Common myeloid progenitor, CD34-positive (primary cell): Measurements from ENCODE around the gene CTTNBP2NL.

Experiments used
- CTCF ChIA-PET: fragments of 350-600 bp; sonication (Branson Sonifier 250); formaldehyde crosslinking; loops from one replicate; lab custom pipeline; 2021; ENCODE audit warnings: antibody characterized with exemption; lab: Charles Lee
- POLR2A ChIA-PET: fragments of 350-600 bp; sonication (Branson Sonifier 250); formaldehyde crosslinking; loops from one replicate; lab custom pipeline; 2021; ENCODE audit warnings: antibody characterized with exemption; lab: Charles Lee
- DNase-seq, 3 donors: peaks; one replicate each; pipeline versions ENCODE4 v3.0.0 to v3.0.0-alpha.2; 2013
- H3K27ac ChIP-seq, 2 experiments: 1 replicate in 1 of 2; 2 replicates in 1 of 2; pipeline ENCODE4 v1.7.0; 2013; ENCODE audit warnings: inconsistent platforms in 2 of 2, low read length in 2 of 2, mild to moderate bottlenecking in 2 of 2, low read depth in 1 of 2, moderate library complexity in 1 of 2; ENCODE audit not compliant: severe bottlenecking in 2 of 2, insufficient read depth in 1 of 2, poor library complexity in 1 of 2
- H3K27me3 ChIP-seq, 5 experiments: replicated peaks in 2 of 5; 1 replicate in 3 of 5; 2 replicates in 2 of 5; pipeline versions ENCODE4 v1.6.1 to v1.7.0; 2013; ENCODE audit warnings: low read length in 4 of 5, mild to moderate bottlenecking in 2 of 5, moderate library complexity in 2 of 5, inconsistent platforms in 1 of 5; ENCODE audit not compliant: insufficient read depth in 5 of 5, control insufficient read depth in 4 of 5
- H3K36me3 ChIP-seq, 4 experiments: 1 replicate in 2 of 4; 2 replicates in 2 of 4; pipeline versions ENCODE4 v1.6.1 to v1.7.0; 2013; ENCODE audit warnings: low read length in 3 of 4, control low read depth in 1 of 4, mild to moderate bottlenecking in 1 of 4; ENCODE audit not compliant: control insufficient read depth in 4 of 4, insufficient read depth in 4 of 4
- H3K4me1 ChIP-seq, 4 experiments: 1 replicate in 3 of 4; 2 replicates in 1 of 4; pipeline versions ENCODE4 v1.6.1 to v1.7.1; 2013; ENCODE audit warnings: low read length in 3 of 4, mild to moderate bottlenecking in 3 of 4, control low read depth in 1 of 4, inconsistent platforms in 1 of 4, moderate library complexity in 1 of 4; ENCODE audit not compliant: control insufficient read depth in 4 of 4, insufficient read depth in 4 of 4; ENCODE audit errors: control extremely low read depth in 1 of 4
- H3K4me3 ChIP-seq, 7 experiments: 1 replicate in 4 of 7; 2 replicates in 3 of 7; pipeline versions ENCODE4 v1.5.1 to v1.7.0; 2013; ENCODE audit warnings: mild to moderate bottlenecking in 7 of 7, low read length in 6 of 7, moderate library complexity in 6 of 7, inconsistent platforms in 2 of 7, low read depth in 2 of 7, control low read depth in 1 of 7; ENCODE audit not compliant: insufficient read depth in 4 of 7, control insufficient read depth in 1 of 7; ENCODE audit errors: extremely low read depth in 1 of 7
- H3K9me3 ChIP-seq, 5 experiments: 1 replicate in 4 of 5; 2 replicates in 1 of 5; pipeline versions ENCODE4 v1.6.1 to v1.7.1; 2013; ENCODE audit warnings: low read length in 4 of 5, mild to moderate bottlenecking in 2 of 5, inconsistent platforms in 1 of 5, low read depth in 1 of 5, moderate library complexity in 1 of 5; ENCODE audit not compliant: control insufficient read depth in 4 of 5, insufficient read depth in 2 of 5; ENCODE audit errors: control extremely low read depth in 1 of 5
- WGBS: methylation state at CpG from one replicate; pipeline ENCODE4 v1.1.5; 2013; ENCODE audit not compliant: insufficient coverage; 5-methylcytosine and 5-hydroxymethylcytosine counted together

Gene CTTNBP2NL

GRCh38 chr1:112457955-112458354 is 61.9 kb downstream of the CTTNBP2NL start:
- ChIA-PET POLR2A (no interaction called here), CTCF (interaction anchor here (2.5 to 3.9 kb wide), 2 partner anchors 8 to 67 kb away, joined by 7 to 14 read pairs; no protein-coding TSS in a partner anchor)
- H3K27me3 ChIP-seq = no peaks in the 10 kb centered on the region
- H3K36me3 ChIP-seq = peaks cover 0 to 18% (median 7%) of the 10 kb centered on the region in 4 experiments
- H3K9me3 ChIP-seq = no peaks in the 10 kb centered on the region
- no peak overlapping the region for H3K27ac ChIP-seq
- H3K4me1 ChIP-seq = no peaks in the 10 kb centered on the region
- DNase-seq = no peak
- no peak overlapping the region for H3K4me3 ChIP-seq

DNA sequence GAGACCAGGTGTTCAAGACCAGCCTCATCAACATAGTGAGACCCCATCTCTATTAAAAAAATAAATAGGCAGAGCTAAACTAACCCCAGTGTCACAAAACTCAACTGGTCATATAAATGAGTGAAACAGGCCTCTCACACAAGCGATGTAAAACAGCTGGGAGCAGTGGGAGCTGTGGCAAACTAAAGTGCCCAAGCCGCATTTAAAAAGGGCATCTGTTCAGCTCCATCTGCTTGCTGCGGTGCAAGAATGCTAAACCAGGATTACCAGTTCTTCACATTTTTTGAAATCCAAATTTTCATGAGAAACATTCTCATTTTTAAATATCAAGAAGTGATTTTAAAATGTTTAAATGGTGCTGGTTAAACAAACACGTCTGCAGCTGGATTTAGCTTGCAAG is 62.7 kb downstream of the CTTNBP2NL start:
- no peak overlapping the region for H3K27ac ChIP-seq
- H3K9me3 ChIP-seq = no peaks in the 10 kb centered on the region
- no peaks in the 10 kb centered on the region for H3K27me3 ChIP-seq
- peaks cover 0 to 18% (median 7%) of the 10 kb centered on the region in 4 experiments for H3K36me3 ChIP-seq
- DNase-seq = no peak
- 100% methylated on average over 2 of the region's 4 CpGs for WGBS
- no peaks in the 10 kb centered on the region for H3K4me1 ChIP-seq
- no peak overlapping the region for H3K4me3 ChIP-seq
- CTCF ChIA-PET = interaction anchor here (0.9 to 3.9 kb wide), 3 partner anchors 12 to 249 kb away, joined by 3 to 14 read pairs (median 5); no protein-coding TSS in a partner anchor
- POLR2A ChIA-PET = no interaction called here

DNA sequence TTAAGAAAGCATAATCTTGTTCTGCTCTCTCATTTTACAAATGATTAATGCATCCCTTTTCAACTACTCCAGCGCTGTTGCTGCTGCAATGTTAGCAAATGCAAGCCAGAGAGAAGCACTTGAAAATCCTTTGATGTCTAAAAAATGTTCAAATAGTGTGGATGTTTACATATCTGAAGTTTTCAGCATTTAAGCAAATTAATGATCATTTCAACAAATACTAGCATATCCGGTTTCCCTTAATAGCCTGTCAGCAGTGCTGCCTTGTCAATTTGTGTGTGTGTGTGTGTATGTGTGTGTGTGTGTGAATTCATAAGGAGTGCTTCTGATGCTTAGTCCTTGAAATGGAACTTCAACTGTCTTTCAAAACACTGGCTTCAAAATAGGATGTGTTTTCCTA is 64.6 kb downstream of the CTTNBP2NL start:
- H3K36me3 ChIP-seq = peaks cover 0 to 15% (median 7%) of the 10 kb centered on the region in 4 experiments
- H3K4me1 ChIP-seq = no peaks in the 10 kb centered on the region
- no peak for DNase-seq
- no peak overlapping the region for H3K27ac ChIP-seq
- ChIA-PET CTCF (interaction anchor here (1.6 to 9.7 kb wide), 2 partner anchors 10 to 70 kb away, joined by 4 to 78 read pairs; no protein-coding TSS in a partner anchor), POLR2A (no interaction called here)
- no peaks in the 10 kb centered on the region for H3K27me3 ChIP-seq
- H3K9me3 ChIP-seq = no peaks in the 10 kb centered on the region
- H3K4me3 ChIP-seq = no peak overlapping the region
- WGBS = no CpG with 5 or more reads among the region's 2 CpGs

DNA sequence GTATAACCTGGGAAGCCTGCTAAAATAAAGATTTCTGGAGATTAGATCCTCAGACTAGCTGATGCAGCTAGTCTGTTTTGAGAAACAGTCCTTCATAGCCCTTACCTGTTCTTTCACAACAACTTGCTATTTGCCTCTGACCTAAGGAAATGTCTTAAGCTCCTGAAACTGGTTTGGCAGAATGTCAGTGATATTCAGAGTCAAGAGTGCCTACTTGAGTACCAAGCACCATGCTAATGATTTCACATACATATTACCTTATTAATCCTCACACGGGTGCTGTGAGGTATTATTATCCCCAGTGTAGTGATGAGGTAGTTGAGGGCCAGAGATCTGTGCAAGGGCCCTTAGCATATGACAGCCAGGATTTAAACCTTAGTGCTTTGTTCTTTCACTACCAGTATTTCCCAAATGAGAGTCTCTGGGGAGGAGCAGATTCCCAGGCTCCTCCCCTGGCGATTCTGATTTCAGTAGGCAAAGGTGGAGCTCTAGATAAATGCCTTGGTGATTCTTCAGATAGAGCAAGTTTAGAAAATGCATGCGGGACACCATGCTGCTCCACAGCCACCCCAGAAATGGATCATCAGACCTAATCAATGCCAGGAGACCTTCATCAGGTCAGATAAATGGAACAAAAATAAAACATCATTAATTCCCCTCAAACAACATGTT is 65.3 kb downstream of the CTTNBP2NL start:
- CTCF ChIA-PET = interaction anchor here (0.6 to 9.7 kb wide), 3 partner anchors 10 to 71 kb away, joined by 3 to 78 read pairs (median 4); no protein-coding TSS in a partner anchor
- POLR2A ChIA-PET = no interaction called here

DNA sequence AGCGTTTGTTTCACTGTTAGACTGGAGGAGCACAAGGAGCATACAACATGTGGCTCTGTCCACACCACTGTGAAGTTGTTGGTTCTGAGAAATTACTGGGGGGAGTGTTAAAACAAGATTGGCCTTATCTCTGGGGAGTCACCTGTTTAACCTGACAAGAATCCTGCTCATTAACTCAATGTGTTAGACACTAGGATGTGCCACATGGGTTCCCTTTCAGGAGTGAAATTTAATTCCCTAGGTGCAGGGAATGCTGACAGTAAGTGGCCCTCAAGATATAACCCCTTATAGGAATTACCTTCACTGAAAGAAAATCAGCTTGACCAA is 66.9 kb downstream of the CTTNBP2NL start:
- ChIA-PET CTCF (interaction anchor here (0.7 to 9.7 kb wide), 5 partner anchors 19 to 103 kb away, joined by 3 to 78 read pairs (median 3); no protein-coding TSS in a partner anchor), POLR2A (no interaction called here)
- Histone ChIP-seq H3K9me3 (no peaks in the 10 kb centered on the region), H3K27ac (no peak overlapping the region), H3K36me3 (no peaks in the 10 kb centered on the region), H3K4me1 (peaks cover 0 to 9% (median 7%) of the 10 kb centered on the region in 4 experiments), H3K4me3 (no peak overlapping the region), H3K27me3 (no peaks in the 10 kb centered on the region)
- no CpG with 5 or more reads among the region's 1 CpG for WGBS
- DNase-seq = no peak

More for the DNA sequence above, 65.3 kb downstream of the CTTNBP2NL start:
- no peak for DNase-seq
- WGBS = no CpG with 5 or more reads among the region's 3 CpGs
- H3K36me3 ChIP-seq = peaks cover 0 to 10% (median 5%) of the 10 kb centered on the region in 4 experiments
- peaks cover 0 to 5% (median 1%) of the 10 kb centered on the region in 4 experiments for H3K4me1 ChIP-seq
- H3K4me3 ChIP-seq = no peak overlapping the region
- H3K9me3 ChIP-seq = no peaks in the 10 kb centered on the region
- H3K27me3 ChIP-seq = no peaks in the 10 kb centered on the region
- no peak overlapping the region for H3K27ac ChIP-seq

DNA sequence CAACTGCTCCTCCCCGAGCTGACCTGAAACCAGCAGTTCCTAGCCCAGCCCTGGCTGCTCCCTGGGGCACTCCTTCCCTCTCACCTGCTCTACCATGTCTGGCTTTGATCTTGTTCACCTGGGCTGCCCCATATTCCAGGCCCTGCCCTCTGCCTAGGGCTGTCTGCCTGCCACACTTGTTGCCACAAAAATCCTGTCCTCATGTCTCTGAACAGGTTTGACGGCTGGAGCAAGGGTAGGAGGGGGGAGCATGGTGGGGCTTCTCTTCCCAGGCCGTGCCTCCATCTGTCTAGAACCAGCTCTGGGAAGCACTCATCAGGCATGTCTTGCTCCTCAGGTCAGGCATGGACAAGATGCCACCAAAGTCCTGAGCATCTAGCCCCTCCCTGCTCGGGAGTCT is 68.5 kb downstream of the CTTNBP2NL start:
- Histone ChIP-seq H3K4me1 (peaks cover 0 to 9% (median 7%) of the 10 kb centered on the region in 4 experiments), H3K36me3 (no peaks in the 10 kb centered on the region), H3K9me3 (no peaks in the 10 kb centered on the region), H3K27ac (no peak overlapping the region), H3K27me3 (no peaks in the 10 kb centered on the region), H3K4me3 (no peak overlapping the region)
- ChIA-PET CTCF (interaction anchor here (1.0 to 9.7 kb wide), 3 partner anchors 36 to 74 kb away, joined by 4 to 78 read pairs (median 8); no protein-coding TSS in a partner anchor), POLR2A (no interaction called here)
- 91% methylated on average over 3 of the region's 4 CpGs for WGBS
- DNase-seq = no peak

- WGBS = 69% methylated on average over 3 of the region's 5 CpGs
- peaks cover 0 to 9% (median 7%) of the 10 kb centered on the region in 4 experiments for H3K4me1 ChIP-seq
- H3K27me3 ChIP-seq = no peaks in the 10 kb centered on the region
- POLR2A ChIA-PET = interaction anchor here (1.3 kb wide), 1 partner anchor 74 kb away, joined by 3 read pairs; no protein-coding TSS in a partner anchor
- DNase-seq = no peak
- no peaks in the 10 kb centered on the region for H3K36me3 ChIP-seq
- H3K27ac ChIP-seq = no peak overlapping the region
- H3K4me3 ChIP-seq = no peak overlapping the region
- CTCF ChIA-PET = interaction anchor here (1.0 to 9.7 kb wide), 9 partner anchors 9 to 74 kb away, joined by 3 to 78 read pairs (median 7); partner anchors contain the start of gene CTTNBP2NL
- H3K9me3 ChIP-seq = no peaks in the 10 kb centered on the region
Observed at GRCh38 chr1:112465122-112465521, 69.1 kb downstream of the CTTNBP2NL start.
